Esophagus (tissue), 2 donors: Measurements from ENCODE around the gene EGR2. TPM values are rescaled to one million over a fixed set of nuclear protein-coding genes. Genes with fewer than 3 reads are reported as not detected.

Source experiments
- H3K27ac ChIP-seq, 2 donors: one replicate each; pipeline ENCODE4 v1.5.1; 2013; ENCODE audit warnings: low read depth in 2 of 2, mild to moderate bottlenecking in 2 of 2, inconsistent platforms in 1 of 2, low read length in 1 of 2, moderate library complexity in 1 of 2
- H3K27me3 ChIP-seq, 2 donors: one replicate each; pipeline ENCODE4 v1.6.1; 2013; ENCODE audit warnings: low read length in 2 of 2, control low read depth in 1 of 2, mild to moderate bottlenecking in 1 of 2; ENCODE audit not compliant: insufficient read depth in 2 of 2, control insufficient read depth in 1 of 2
- H3K36me3 ChIP-seq, 2 donors: one replicate each; pipeline ENCODE4 v1.6.1; 2013; ENCODE audit warnings: low read length in 1 of 2; ENCODE audit not compliant: control insufficient read depth in 2 of 2, insufficient read depth in 2 of 2
- H3K4me1 ChIP-seq, 2 donors: one replicate each; pipeline ENCODE4 v1.6.1; 2013; ENCODE audit warnings: low read length in 1 of 2; ENCODE audit not compliant: control insufficient read depth in 2 of 2, insufficient read depth in 2 of 2
- H3K4me3 ChIP-seq, 2 donors: one replicate each; pipeline ENCODE4 v1.5.1; 2013; ENCODE audit warnings: low read length in 2 of 2, mild to moderate bottlenecking in 2 of 2, low read depth in 1 of 2, moderate library complexity in 1 of 2
- H3K9me3 ChIP-seq, 2 donors: one replicate each; pipeline ENCODE4 v1.6.1; 2013; ENCODE audit warnings: mild to moderate bottlenecking in 2 of 2, low read depth in 1 of 2, low read length in 1 of 2, moderate library complexity in 1 of 2; ENCODE audit not compliant: control insufficient read depth in 2 of 2, insufficient read depth in 1 of 2
- WGBS, 2 donors: extraction: QIAGEN DNeasy Blood & Tissue Kit; methylation state at CpG; one replicate each; pipeline ENCODE4 v1.1.7; 2013; 5-methylcytosine and 5-hydroxymethylcytosine counted together
- polyA plus RNA-seq, 2 donors: library from polyadenylated mRNA; stranded (reverse); fragments of 200-250 nt; gene quantifications; one replicate each; pipeline ENCODE4 v1.2.3, GENCODE V29; 2013
- donor health status: healthy with polysubstance abuse.
- donor health status: Bipolar disorder and iron deficiency.

The EGR2 gene
- polyA plus RNA-seq, 2 donors = 0.47 to 0.49 TPM

DNA sequence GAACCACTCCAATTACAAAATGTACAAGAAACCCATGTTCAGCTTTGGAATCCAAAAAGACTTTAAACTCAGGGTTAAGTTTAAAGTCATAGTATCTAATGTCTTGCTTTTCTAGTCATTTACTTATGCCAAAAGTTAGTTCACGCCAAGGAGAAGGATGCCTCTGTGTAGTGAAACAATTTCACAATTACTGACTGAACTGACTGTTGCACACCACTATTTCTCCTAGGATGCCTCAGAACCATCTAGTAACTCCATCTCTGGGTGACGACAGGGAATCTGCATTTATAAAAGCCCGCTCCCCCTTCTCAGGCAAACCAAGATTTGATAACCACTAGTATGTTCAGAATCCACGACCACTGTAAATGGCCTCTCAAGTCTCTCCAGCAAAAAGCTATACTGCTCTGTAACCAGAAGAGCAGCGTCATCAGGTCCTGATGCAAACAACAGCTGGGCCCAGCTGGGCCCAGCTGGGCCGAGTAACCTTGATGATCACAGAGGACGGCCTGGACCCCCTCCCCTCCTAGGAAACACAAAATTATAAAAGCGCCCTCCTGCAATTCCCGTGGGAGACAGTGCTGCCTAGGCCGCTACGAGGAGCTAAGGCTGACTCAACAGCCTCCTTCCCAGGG, 12.3 kb downstream of the EGR2 start:
- 37 to 41% methylated on average over 11 of the region's 11 CpGs for WGBS, 2 donors

GRCh38 chr10:62801871-62802270, 14.3 kb downstream of the EGR2 start:
- no peak overlapping the region for H3K4me3 ChIP-seq
- H3K36me3 ChIP-seq = no peaks in the 10 kb centered on the region
- WGBS, 2 donors = 83 to 84% methylated on average over 3 of the region's 3 CpGs
- no peaks in the 10 kb centered on the region for H3K9me3 ChIP-seq
- H3K4me1 ChIP-seq = peaks cover 0 to 4% of the 10 kb centered on the region in 2 donors
- H3K27ac ChIP-seq = no peak overlapping the region
- H3K27me3 ChIP-seq = no peaks in the 10 kb centered on the region

More for the DNA sequence above, 12.3 kb downstream of the EGR2 start:
- Histone ChIP-seq H3K4me1 (peaks cover 0 to 4% of the 10 kb centered on the region in 2 donors), H3K9me3 (no peaks in the 10 kb centered on the region), H3K4me3 (peak overlapping the region; percentile 86 to 98), H3K36me3 (no peaks in the 10 kb centered on the region), H3K27ac (peak overlapping the region; percentile 92 to 95), H3K27me3 (no peaks in the 10 kb centered on the region)

- H3K27me3 ChIP-seq = no peaks in the 10 kb centered on the region
- H3K27ac ChIP-seq = no peak overlapping the region
- 70 to 77% methylated on average over 3 of the region's 3 CpGs for WGBS, 2 donors
- no peaks in the 10 kb centered on the region for H3K9me3 ChIP-seq
- no peaks in the 10 kb centered on the region for H3K4me1 ChIP-seq
- H3K36me3 ChIP-seq = no peaks in the 10 kb centered on the region
- no peak overlapping the region for H3K4me3 ChIP-seq
Observed at GRCh38 chr10:62796896-62797295, 19.3 kb downstream of the EGR2 start.

DNA sequence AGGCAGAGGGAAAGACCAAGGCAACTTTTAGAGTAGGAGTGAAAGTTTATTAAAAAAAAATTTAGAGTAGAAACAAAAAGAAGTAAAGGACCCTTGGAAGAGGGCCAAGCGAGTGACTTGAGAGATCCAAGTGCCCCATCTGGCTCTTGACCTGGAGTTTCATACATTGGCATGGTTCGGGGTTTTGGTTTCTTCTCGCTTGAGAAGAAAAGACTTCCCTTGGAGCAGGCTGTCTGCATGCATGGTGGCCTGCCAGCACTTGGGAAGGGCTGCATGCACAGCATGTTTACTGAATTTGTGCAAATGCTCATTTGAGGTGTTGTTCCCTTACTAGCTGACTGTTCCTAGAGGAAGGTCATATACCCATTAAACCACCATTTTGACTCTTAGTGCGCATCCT, 20.4 kb downstream of the EGR2 start:
- no peaks in the 10 kb centered on the region for H3K27me3 ChIP-seq
- H3K4me3 ChIP-seq = no peak overlapping the region
- no peaks in the 10 kb centered on the region for H3K36me3 ChIP-seq
- no peaks in the 10 kb centered on the region for H3K9me3 ChIP-seq
- no peaks in the 10 kb centered on the region for H3K4me1 ChIP-seq
- 88 to 90% methylated on average over 4 of the region's 4 CpGs for WGBS, 2 donors
- H3K27ac ChIP-seq = no peak overlapping the region

DNA sequence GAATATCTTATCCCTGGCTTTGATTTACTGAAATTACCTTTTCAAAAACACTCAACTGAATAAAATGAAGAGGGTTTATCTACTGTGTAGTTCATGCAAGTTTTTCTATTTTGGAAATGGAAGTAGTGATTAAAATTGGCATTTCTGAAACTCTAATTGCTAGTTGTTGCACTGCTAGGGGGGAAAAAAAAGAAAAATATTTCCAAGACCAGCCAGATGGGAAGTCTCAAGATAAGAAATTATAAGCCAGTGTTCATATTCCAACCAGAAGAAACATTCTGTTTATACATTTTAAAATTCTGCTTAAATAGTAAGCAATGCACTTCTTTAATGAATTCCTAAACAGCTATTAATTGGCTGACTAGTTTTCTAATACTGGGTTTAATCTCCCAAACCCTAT, 21.1 kb downstream of the EGR2 start:
- H3K4me3 ChIP-seq = no peak overlapping the region

GRCh38 chr10:62794306-62794705, 21.9 kb downstream of the EGR2 start:
- Histone ChIP-seq H3K4me1 (no peaks in the 10 kb centered on the region), H3K36me3 (no peaks in the 10 kb centered on the region), H3K9me3 (no peaks in the 10 kb centered on the region), H3K27me3 (no peaks in the 10 kb centered on the region), H3K4me3 (no peak overlapping the region), H3K27ac (no peak overlapping the region)
- WGBS, 2 donors = 66 to 82% methylated on average over 1 of the region's 1 CpG

More for the DNA sequence above, 21.1 kb downstream of the EGR2 start:
- Histone ChIP-seq H3K4me1 (no peaks in the 10 kb centered on the region), H3K27me3 (no peaks in the 10 kb centered on the region), H3K9me3 (no peaks in the 10 kb centered on the region), H3K36me3 (no peaks in the 10 kb centered on the region), H3K27ac (no peak overlapping the region)

- WGBS, 2 donors = 72 to 76% methylated on average over 5 of the region's 5 CpGs
- Histone ChIP-seq H3K27me3 (no peaks in the 10 kb centered on the region), H3K9me3 (no peaks in the 10 kb centered on the region), H3K27ac (no peak overlapping the region), H3K4me3 (no peak overlapping the region), H3K36me3 (no peaks in the 10 kb centered on the region), H3K4me1 (no peaks in the 10 kb centered on the region)
Observed at GRCh38 chr10:62792261-62792660, 23.9 kb downstream of the EGR2 start.

- WGBS, 2 donors = 81 to 91% methylated on average over 2 of the region's 2 CpGs
- no peaks in the 10 kb centered on the region for H3K36me3 ChIP-seq
- H3K27me3 ChIP-seq = no peaks in the 10 kb centered on the region
- no peak overlapping the region for H3K4me3 ChIP-seq
- H3K4me1 ChIP-seq = no peaks in the 10 kb centered on the region
- H3K27ac ChIP-seq = no peak overlapping the region
- H3K9me3 ChIP-seq = no peaks in the 10 kb centered on the region
Observed at GRCh38 chr10:62790571-62790970, 25.6 kb downstream of the EGR2 start.

GRCh38 chr10:62790019-62790555, 26.1 kb downstream of the EGR2 start:
- 76 to 85% methylated on average over 14 of the region's 14 CpGs for WGBS, 2 donors
- H3K9me3 ChIP-seq = no peaks in the 10 kb centered on the region
- H3K4me3 ChIP-seq = no peak overlapping the region
- H3K4me1 ChIP-seq = no peaks in the 10 kb centered on the region
- no peaks in the 10 kb centered on the region for H3K36me3 ChIP-seq
- H3K27me3 ChIP-seq = no peaks in the 10 kb centered on the region
- no peak overlapping the region for H3K27ac ChIP-seq

GRCh38 chr10:62788861-62789467, 27.2 kb downstream of the EGR2 start:
- Histone ChIP-seq H3K27ac (no peak overlapping the region), H3K9me3 (no peaks in the 10 kb centered on the region), H3K36me3 (no peaks in the 10 kb centered on the region), H3K27me3 (no peaks in the 10 kb centered on the region), H3K4me1 (no peaks in the 10 kb centered on the region), H3K4me3 (no peak overlapping the region)
- WGBS, 2 donors = 40 to 53% methylated on average over 9 of the region's 9 CpGs
